ENCODE data around the gene PRELID1. TPM values are rescaled to one million over a fixed set of nuclear protein-coding genes. Genes with fewer than 3 reads are reported as not detected.

The PRELID1 gene
- total RNA-seq, 4 donors from 2014 or later: 55.1 to 58.6 (median 56.7) TPM

DNA sequence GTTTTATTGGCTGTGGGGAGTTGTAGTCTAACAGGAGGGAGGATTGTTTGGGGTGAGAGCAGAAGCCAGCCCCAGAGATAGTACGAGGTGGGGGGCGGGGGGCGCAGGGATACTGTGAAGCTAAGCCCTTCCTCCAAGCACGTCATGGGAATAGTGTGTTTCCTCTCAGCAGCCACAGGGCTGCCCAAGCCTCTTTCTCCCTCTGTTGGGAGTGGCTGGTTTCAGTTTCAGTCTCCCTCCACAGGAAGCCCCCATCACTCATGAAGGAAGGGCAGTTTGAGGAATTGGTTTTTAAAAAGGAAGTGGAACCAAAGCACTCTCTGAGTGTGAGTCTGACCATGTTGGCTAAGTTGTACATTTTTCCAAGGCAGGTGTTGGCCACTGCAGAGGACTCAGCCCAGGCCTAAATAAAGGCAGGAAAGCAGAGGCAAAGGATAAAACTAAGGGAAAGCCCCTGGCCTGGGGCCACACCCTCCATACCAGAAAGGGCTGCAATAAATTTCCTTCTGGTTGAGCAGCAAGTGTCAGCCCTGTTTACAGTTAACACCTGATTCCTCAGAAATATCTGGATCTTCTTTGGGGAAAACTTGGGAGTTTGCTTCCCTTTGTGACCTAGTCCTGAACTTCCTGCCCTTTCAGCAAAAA lies 3.2 kb upstream of the PRELID1 start:
- TF ChIP-seq, protein P1, sequence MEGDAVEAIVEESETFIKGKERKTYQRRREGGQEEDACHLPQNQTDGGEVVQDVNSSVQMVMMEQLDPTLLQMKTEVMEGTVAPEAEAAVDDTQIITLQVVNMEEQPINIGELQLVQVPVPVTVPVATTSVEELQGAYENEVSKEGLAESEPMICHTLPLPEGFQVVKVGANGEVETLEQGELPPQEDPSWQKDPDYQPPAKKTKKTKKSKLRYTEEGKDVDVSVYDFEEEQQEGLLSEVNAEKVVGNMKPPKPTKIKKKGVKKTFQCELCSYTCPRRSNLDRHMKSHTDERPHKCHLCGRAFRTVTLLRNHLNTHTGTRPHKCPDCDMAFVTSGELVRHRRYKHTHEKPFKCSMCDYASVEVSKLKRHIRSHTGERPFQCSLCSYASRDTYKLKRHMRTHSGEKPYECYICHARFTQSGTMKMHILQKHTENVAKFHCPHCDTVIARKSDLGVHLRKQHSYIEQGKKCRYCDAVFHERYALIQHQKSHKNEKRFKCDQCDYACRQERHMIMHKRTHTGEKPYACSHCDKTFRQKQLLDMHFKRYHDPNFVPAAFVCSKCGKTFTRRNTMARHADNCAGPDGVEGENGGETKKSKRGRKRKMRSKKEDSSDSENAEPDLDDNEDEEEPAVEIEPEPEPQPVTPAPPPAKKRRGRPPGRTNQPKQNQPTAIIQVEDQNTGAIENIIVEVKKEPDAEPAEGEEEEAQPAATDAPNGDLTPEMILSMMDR (IDR thresholded peaks at IDR 0.05; ENCODE audit: low read depth): no peak

- TF ChIP-seq, protein P1 (IDR thresholded peaks at IDR 0.05; ENCODE audit: low read depth): no peak
These were observed 2.6 kb upstream of the PRELID1 start for GRCh38 chr5:177300951-177301350.

GRCh38 chr5:177301503-177302165 lies 2.0 kb upstream of the PRELID1 start:
- TF ChIP-seq, protein P1 (IDR thresholded peaks at IDR 0.05; ENCODE audit: low read depth): no peak

DNA sequence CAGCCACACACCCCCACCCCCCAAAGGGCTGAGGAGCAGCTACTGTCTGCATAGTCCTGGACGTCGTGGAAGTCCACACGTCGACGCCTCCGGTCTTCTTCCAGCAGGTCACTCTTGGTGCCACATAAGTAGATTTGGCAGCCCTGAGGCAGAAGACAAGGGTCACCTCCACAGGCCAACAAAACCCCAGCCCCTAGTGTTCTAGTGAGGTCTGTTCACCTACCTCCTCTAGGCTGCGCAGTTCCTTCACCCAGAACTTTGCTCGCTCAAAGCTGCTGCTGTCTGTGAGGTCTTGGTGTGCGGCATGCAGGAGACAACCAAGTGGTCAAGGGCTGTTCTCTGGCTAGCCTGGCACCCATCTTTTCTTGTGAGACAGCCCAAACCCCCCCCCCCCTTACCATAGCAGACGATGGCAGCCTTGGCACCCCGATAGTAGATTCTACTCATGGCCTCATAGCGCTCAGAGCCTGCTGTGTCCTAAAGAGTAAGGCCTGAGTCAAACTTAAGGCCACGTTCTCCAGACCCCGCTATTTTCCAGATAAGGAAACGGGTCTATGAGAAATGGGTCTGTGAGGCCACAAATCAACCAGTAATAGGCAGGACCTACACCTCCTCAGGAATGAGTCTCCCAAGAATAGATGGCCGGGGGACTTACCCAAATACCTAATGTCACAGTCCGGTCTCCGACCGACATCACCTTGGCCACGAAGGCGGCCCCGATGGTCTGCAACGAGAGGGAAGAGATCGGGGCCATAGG lies 1.1 kb upstream of the PRELID1 start:
- TF ChIP-seq, protein P1 (IDR thresholded peaks at IDR 0.05; ENCODE audit: low read depth): no peak

- TF ChIP-seq, protein P1 (IDR thresholded peaks at IDR 0.05; ENCODE audit: low read depth): no peak
These were observed 359 bp downstream of the PRELID1 start for GRCh38 chr5:177303925-177304391.

GRCh38 chr5:177304392-177305119 lies 957 bp downstream of the PRELID1 start:
- TF ChIP-seq, protein P1 (IDR thresholded peaks at IDR 0.05; ENCODE audit: low read depth): no peak
